PC-3 (cell line): ENCODE data around the gene NCAPG. TPM values are rescaled to one million over a fixed set of nuclear protein-coding genes. Genes with fewer than 3 reads are reported as not detected.

Source experiments
- ATAC-seq: fragments of 200-7000 bp; cut with Tn5 transposase; 2 replicates; pipeline ENCODE4 v1.9.1; 2020; ENCODE audit warnings: mild to moderate bottlenecking, moderate library complexity
- BruUV-seq: library from RNA; stranded (reverse); fragments of 400-500 nt; replicated peaks from 2 replicates; lab custom pipeline; 2021; lab: Mats Ljungman, UMichigan
- CTCF ChIA-PET: fragments of 300-600 bp; sonication (Branson Sonifier 250); formaldehyde crosslinking; loops from one replicate; lab custom pipeline; 2022; ENCODE audit warnings: antibody characterized with exemption; lab: Charles Lee
- POLR2A ChIA-PET: fragments of 300-600 bp; sonication (Branson Sonifier 250); formaldehyde crosslinking; loops from one replicate; lab custom pipeline; 2022; ENCODE audit warnings: antibody characterized with exemption; ENCODE audit not compliant: unreplicated experiment; lab: Charles Lee
- DNase-seq: peaks from one replicate; pipeline ENCODE4 v3.0.0-alpha.2; 2015
- H2AFZ ChIP-seq: fragments of 300-600 bp; sonication (generic); 2 replicates; pipeline ENCODE4 v1.6.0; 2016; ENCODE audit warnings: antibody characterized with exemption, low read length
- H3F3A ChIP-seq: fragments of 300-600 bp; sonication (generic); one replicate; pipeline ENCODE4 v1.6.0; 2017; ENCODE audit warnings: antibody characterized with exemption, low read length, control low read depth, mild to moderate bottlenecking; ENCODE audit not compliant: unreplicated experiment
- H3K27ac ChIP-seq: fragments of 300-600 bp; sonication (generic); 2 replicates; pipeline ENCODE4 v1.5.1; 2016; ENCODE audit warnings: mild to moderate bottlenecking, low read length
- H3K27me3 ChIP-seq: fragments of 300-600 bp; sonication (generic); 2 replicates; pipeline ENCODE4 v1.6.1; 2016; ENCODE audit warnings: low read length, mixed read lengths
- H3K36me3 ChIP-seq: fragments of 300-600 bp; sonication (generic); 2 replicates; pipeline ENCODE4 v1.6.1; 2016; ENCODE audit warnings: low read depth, mixed run types, low read length, mixed read lengths
- H3K4me1 ChIP-seq: fragments of 300-600 bp; sonication (generic); 2 replicates; pipeline ENCODE4 v1.5.1; 2016; ENCODE audit warnings: low read length; ENCODE audit not compliant: insufficient read depth
- H3K4me2 ChIP-seq: fragments of 300-600 bp; sonication (generic); 2 replicates; pipeline ENCODE4 v1.6.0; 2016; ENCODE audit warnings: low read length
- H3K4me3 ChIP-seq: fragments of 300-600 bp; sonication (generic); 2 replicates; pipeline ENCODE4 v1.5.1; 2016; ENCODE audit warnings: mild to moderate bottlenecking, low read length, mixed read lengths
- H3K79me2 ChIP-seq: fragments of 300-600 bp; sonication (generic); 2 replicates; pipeline ENCODE4 v1.6.1; 2017; ENCODE audit warnings: low read length, mixed read lengths
- H3K9ac ChIP-seq: fragments of 300-600 bp; sonication (generic); 2 replicates; pipeline ENCODE4 v1.6.0; 2016; ENCODE audit warnings: mild to moderate bottlenecking, low read length
- H3K9me2 ChIP-seq: fragments of 300-600 bp; sonication (generic); replicated peaks from 2 replicates; pipeline ENCODE4 v1.6.1; 2016; ENCODE audit warnings: mixed run types, low read length, mixed read lengths
- H3K9me3 ChIP-seq: fragments of 300-600 bp; sonication (generic); 2 replicates; pipeline ENCODE4 v1.6.1; 2016; ENCODE audit warnings: low read length, mixed read lengths
- H4K20me1 ChIP-seq: fragments of 300-600 bp; sonication (generic); 2 replicates; pipeline ENCODE4 v1.6.1; 2016; ENCODE audit warnings: low read length, mixed read lengths
- CTCF ChIP-seq: fragments of 300-600 bp; sonication (generic); conservative IDR thresholded peaks from 2 replicates; pipeline ENCODE4 v1.5.1; 2017; ENCODE audit warnings: antibody characterized with exemption, low read depth, mild to moderate bottlenecking, low read length
- EZH2 ChIP-seq: fragments of 300-600 bp; sonication (generic); IDR thresholded peaks from one replicate; pipeline ENCODE4 v1.6.1; 2017; ENCODE audit warnings: antibody characterized with exemption, mild to moderate bottlenecking, low read length; ENCODE audit not compliant: unreplicated experiment
- EZH2phosphoT487 ChIP-seq: fragments of 300-600 bp; sonication (generic); IDR thresholded peaks from 2 replicates; pipeline ENCODE4 v1.6.1; 2018; ENCODE audit warnings: mild to moderate bottlenecking, antibody characterized with exemption, low read length, borderline replicate concordance
- intact Hi-C: fragments of 100-400 bp; cut with micrococcal nuclease; formaldehyde crosslinking; loops from 2 replicates; pipeline ENCODE4 v1.9.0; 2023
- total RNA-seq: library from RNA; depleted of rRNA; stranded (reverse); fragments of >200 nt; gene quantifications from 2 replicates; pipeline ENCODE4 v1.2.3, GENCODE V29; 2014

NCAPG gene
- total RNA-seq, 1 experiment from 2014 or later: 27.6 TPM

- intact Hi-C loops: no loop called here
- Histone ChIP-seq H3K9me3 (no peaks in the 10 kb centered on the region), H3K27me3 (no peaks in the 10 kb centered on the region), H3K4me3 (no peak overlapping the region), H3K79me2 (no peaks in the 10 kb centered on the region), H3K27ac (no peak overlapping the region), H3K4me2 (no peak overlapping the region), H3F3A (no peaks in the 10 kb centered on the region), H3K9me2 (no peaks in the 10 kb centered on the region), H2AFZ (no peak overlapping the region), H3K4me1 (no peaks in the 10 kb centered on the region), H4K20me1 (no peaks in the 10 kb centered on the region), H3K9ac (no peak overlapping the region), H3K36me3 (no peaks in the 10 kb centered on the region)
- DNase-seq: no peak
- ChIA-PET CTCF (no interaction called here), POLR2A (no interaction called here)
- TF ChIP-seq CTCF (no peak), EZH2 (no peak), EZH2phosphoT487 (no peak)
- no TSS peak for BruUV-seq
- no peak for ATAC-seq
Observed at GRCh38 chr4:17877661-17878060, 66.9 kb downstream of the NCAPG start.

- TF ChIP-seq CTCF (no peak), EZH2phosphoT487 (no peak), EZH2 (no peak)
- Histone ChIP-seq H3K9me3 (no peaks in the 10 kb centered on the region), H3K27me3 (no peaks in the 10 kb centered on the region), H3K27ac (no peak overlapping the region), H2AFZ (no peak overlapping the region), H3K4me2 (no peak overlapping the region), H3K79me2 (no peaks in the 10 kb centered on the region), H4K20me1 (no peaks in the 10 kb centered on the region), H3K4me1 (no peaks in the 10 kb centered on the region), H3F3A (no peaks in the 10 kb centered on the region), H3K9ac (no peak overlapping the region), H3K4me3 (no peak overlapping the region), H3K9me2 (no peaks in the 10 kb centered on the region), H3K36me3 (no peaks in the 10 kb centered on the region)
- DNase-seq (no peak), ATAC-seq (no peak)
- no TSS peak for BruUV-seq
- POLR2A ChIA-PET: no interaction called here
- intact Hi-C loops: no loop called here
- CTCF ChIA-PET: no interaction called here
Observed at GRCh38 chr4:17884063-17884462, 73.3 kb downstream of the NCAPG start.

- H2AFZ ChIP-seq: no peak overlapping the region
- no peak for DNase-seq
- H3K36me3 ChIP-seq: no peaks in the 10 kb centered on the region
- intact Hi-C loops: no loop called here
- H3F3A ChIP-seq: no peaks in the 10 kb centered on the region
- no TSS peak for BruUV-seq
- no peaks in the 10 kb centered on the region for H3K79me2 ChIP-seq
- H3K9ac ChIP-seq: no peak overlapping the region
- H3K27me3 ChIP-seq: no peaks in the 10 kb centered on the region
- ATAC-seq: no peak
- H3K27ac ChIP-seq: no peak overlapping the region
- H3K4me1 ChIP-seq: no peaks in the 10 kb centered on the region
- CTCF ChIA-PET: no interaction called here
- no peak for TF ChIP-seq EZH2
- no peak for TF ChIP-seq EZH2phosphoT487
- no peak for TF ChIP-seq CTCF
- H3K9me2 ChIP-seq: no peaks in the 10 kb centered on the region
- no peaks in the 10 kb centered on the region for H4K20me1 ChIP-seq
- no peak overlapping the region for H3K4me3 ChIP-seq
- POLR2A ChIA-PET: no interaction called here
- H3K4me2 ChIP-seq: no peak overlapping the region
- no peaks in the 10 kb centered on the region for H3K9me3 ChIP-seq
Observed at GRCh38 chr4:17884511-17884910, 73.7 kb downstream of the NCAPG start.
